Type B pancreatic cell (in vitro differentiated cells): ENCODE results near the gene NALCN. TPM values are rescaled to one million over a fixed set of nuclear protein-coding genes. Genes with fewer than 3 reads are reported as not detected.

ENCODE experiments used
- DNase-seq: peaks from one replicate; pipeline ENCODE4 v3.0.0; 2021; ENCODE audit warnings: mixed read lengths; ENCODE audit not compliant: unreplicated experiment; ENCODE audit errors: extremely low spot score
- H3K27ac Mint-ChIP-seq: 2 replicates; pipeline ENCODE4 v1.8.0; 2021; ENCODE audit warnings: mild to moderate bottlenecking, mixed read lengths
- H3K27me3 Mint-ChIP-seq: 2 replicates; pipeline ENCODE4 v1.8.0; 2021; ENCODE audit warnings: mixed read lengths
- H3K36me3 Mint-ChIP-seq: 2 replicates; pipeline ENCODE4 v1.8.0; 2021; ENCODE audit warnings: mixed read lengths
- H3K4me1 Mint-ChIP-seq: one replicate; pipeline ENCODE4 v1.8.0; 2021; ENCODE audit warnings: mixed read lengths; ENCODE audit not compliant: unreplicated experiment
- H3K4me3 Mint-ChIP-seq: 2 replicates; pipeline ENCODE4 v1.8.0; 2021; ENCODE audit warnings: mild to moderate bottlenecking, mixed read lengths
- H3K9me3 Mint-ChIP-seq: 2 replicates; pipeline ENCODE4 v1.8.0; 2021; ENCODE audit warnings: mixed read lengths
- CTCF ChIP-seq: fragments of 200-600 bp; sonication (generic); conservative IDR thresholded peaks from 2 replicates; pipeline ENCODE4 v1.5.0; 2021; ENCODE audit warnings: antibody characterized with exemption, mild to moderate bottlenecking
- total RNA-seq: library from RNA; stranded (reverse); gene quantifications from 2 replicates; pipeline ENCODE4 v1.2.1, GENCODE V29; 2021; ENCODE audit warnings: low replicate concordance

NALCN gene
- total RNA-seq, 1 donor from 2014 or later = 0.70 TPM

GRCh38 chr13:101085551-101085950 lies 330.8 kb downstream of the NALCN start:
- no peaks in the 10 kb centered on the region for H3K9me3 Mint-ChIP-seq
- no peaks in the 10 kb centered on the region for H3K27me3 Mint-ChIP-seq
- no peaks in the 10 kb centered on the region for H3K36me3 Mint-ChIP-seq
- no peak for TF ChIP-seq CTCF
- no peak for DNase-seq
- H3K4me1 Mint-ChIP-seq = peaks cover 6% of the 10 kb centered on the region
- no peak overlapping the region for H3K27ac Mint-ChIP-seq
- no peak overlapping the region for H3K4me3 Mint-ChIP-seq

GRCh38 chr13:101082441-101082840 lies 333.9 kb downstream of the NALCN start:
- peaks cover 6% of the 10 kb centered on the region for H3K4me1 Mint-ChIP-seq
- H3K4me3 Mint-ChIP-seq = no peak overlapping the region
- no peak for TF ChIP-seq CTCF
- no peaks in the 10 kb centered on the region for H3K36me3 Mint-ChIP-seq
- DNase-seq = no peak
- no peak overlapping the region for H3K27ac Mint-ChIP-seq
- H3K9me3 Mint-ChIP-seq = peaks cover 7% of the 10 kb centered on the region
- no peaks in the 10 kb centered on the region for H3K27me3 Mint-ChIP-seq

- H3K27ac Mint-ChIP-seq = no peak overlapping the region
- peaks cover 6% of the 10 kb centered on the region for H3K4me1 Mint-ChIP-seq
- no peak for TF ChIP-seq CTCF
- H3K27me3 Mint-ChIP-seq = no peaks in the 10 kb centered on the region
- no peak for DNase-seq
- no peaks in the 10 kb centered on the region for H3K36me3 Mint-ChIP-seq
- H3K9me3 Mint-ChIP-seq = peaks cover 7% of the 10 kb centered on the region
- H3K4me3 Mint-ChIP-seq = no peak overlapping the region
These were observed 335.7 kb downstream of the NALCN start for GRCh38 chr13:101080616-101081015.

- DNase-seq = no peak
- Mint-ChIP-seq H3K27ac (no peak overlapping the region), H3K9me3 (no peaks in the 10 kb centered on the region), H3K27me3 (no peaks in the 10 kb centered on the region), H3K36me3 (no peaks in the 10 kb centered on the region), H3K4me3 (no peak overlapping the region), H3K4me1 (no peaks in the 10 kb centered on the region)
- TF ChIP-seq CTCF = no peak
These were observed 351.0 kb downstream of the NALCN start for GRCh38 chr13:101065329-101065728.

- H3K4me3 Mint-ChIP-seq = no peak overlapping the region
- DNase-seq = no peak
- no peaks in the 10 kb centered on the region for H3K4me1 Mint-ChIP-seq
- peaks cover 5% of the 10 kb centered on the region for H3K9me3 Mint-ChIP-seq
- H3K27me3 Mint-ChIP-seq = peaks cover 11% of the 10 kb centered on the region
- TF ChIP-seq CTCF = no peak
- no peak overlapping the region for H3K27ac Mint-ChIP-seq
- no peaks in the 10 kb centered on the region for H3K36me3 Mint-ChIP-seq
These were observed 356.5 kb downstream of the NALCN start for GRCh38 chr13:101059793-101060192.

- no peak overlapping the region for H3K27ac Mint-ChIP-seq
- no peaks in the 10 kb centered on the region for H3K36me3 Mint-ChIP-seq
- H3K27me3 Mint-ChIP-seq = peaks cover 11% of the 10 kb centered on the region
- no peak for TF ChIP-seq CTCF
- no peak overlapping the region for H3K4me3 Mint-ChIP-seq
- no peak for DNase-seq
- H3K4me1 Mint-ChIP-seq = no peaks in the 10 kb centered on the region
- peaks cover 5% of the 10 kb centered on the region for H3K9me3 Mint-ChIP-seq
These were observed 357.5 kb downstream of the NALCN start for GRCh38 chr13:101058841-101059240.
